Hematopoietic multipotent progenitor cell treated with erythropoietin and hydrocortisone succinate and interleukin-3 and kit ligand, for 15 days (in vitro differentiated cells): ENCODE results near the gene EID2.

Experiments used
- DNase-seq: peaks from one replicate; pipeline ENCODE4 v3.0.0-alpha.2; 2015; ENCODE audit warnings: low spot score

EID2 gene

GRCh38 chr19:39501340-39501739, 38.6 kb downstream of the EID2 start:
- no peak for DNase-seq

GRCh38 chr19:39500543-39500942, 39.4 kb downstream of the EID2 start:
- no peak for DNase-seq

GRCh38 chr19:39499932-39500331, 40.0 kb downstream of the EID2 start:
- no peak for DNase-seq

GRCh38 chr19:39498798-39499642, 40.9 kb downstream of the EID2 start, which contains the start of gene DLL3:
Gene DLL3, plus strand, starts transcription at chr19:39498947. Its CDS starts 28 bp downstream, at chr19:39498975.
- DNase-seq, result no peak

GRCh38 chr19:39497996-39498797, 41.8 kb downstream of the EID2 start:
- DNase-seq, result no peak

GRCh38 chr19:39497701-39497995, 42.3 kb downstream of the EID2 start:
- no peak for DNase-seq

GRCh38 chr19:39496063-39496462, 43.9 kb downstream of the EID2 start:
- DNase-seq, result no peak

- DNase-seq, result no peak
Measured at GRCh38 chr19:39494661-39495060, 45.3 kb downstream of the EID2 start.

GRCh38 chr19:39492788-39493187, 47.2 kb downstream of the EID2 start:
- DNase-seq, result no peak

GRCh38 chr19:39492225-39492624, 47.7 kb downstream of the EID2 start:
- DNase-seq, result no peak

- no peak for DNase-seq
Measured at GRCh38 chr19:39489756-39490155, 50.2 kb downstream of the EID2 start.
